GM10266 (cell line): ENCODE data around the gene SRRT.

Experiments
- DNase-seq: peaks from one replicate; pipeline ENCODE4 v3.0.0; 2012; ENCODE audit errors: extremely low spot score
- CTCF ChIP-seq: IDR thresholded peaks from 2 replicates; pipeline ENCODE4 v1.5.1; 2012; ENCODE audit warnings: mild to moderate bottlenecking, low read depth; ENCODE audit not compliant: control insufficient read depth, insufficient read depth; ENCODE audit errors: missing control alignments

SRRT gene

GRCh38 chr7:100893910-100894721 is 19.2 kb downstream of the SRRT start:
- TF ChIP-seq CTCF = no peak
- DNase-seq = peak; percentile 22

- peak; percentile 92 for TF ChIP-seq CTCF
- peak; percentile 84 for DNase-seq
Measured at GRCh38 chr7:100894860-100895700, 20.2 kb downstream of the SRRT start.

GRCh38 chr7:100895701-100895955 is 20.7 kb downstream of the SRRT start, which contains the start of gene ACHE:
TSS of gene ACHE (minus strand) at chr7:100895888. CDS start at chr7:100894232, 1,656 bp downstream.
- peak; percentile 60 for DNase-seq
- TF ChIP-seq CTCF = no peak

GRCh38 chr7:100895956-100896731 is 21.2 kb downstream of the SRRT start:
- no peak for TF ChIP-seq CTCF
- peak; percentile 71 for DNase-seq

- peak; percentile 73 for DNase-seq
- peak; percentile 79 for TF ChIP-seq CTCF
Measured at GRCh38 chr7:100896732-100897608, 22.1 kb downstream of the SRRT start.

- DNase-seq = no peak
- no peak for TF ChIP-seq CTCF
Measured at GRCh38 chr7:100897772-100898454, 23.0 kb downstream of the SRRT start.
